ENCODE data around the gene TTLL11.
A peak's percentile ranks its signal among the peaks of the same experiment; 100 is the strongest.

TTLL11 gene

GRCh38 chr9:122128007-122128968 is 35.2 kb upstream of the TTLL11 start:
- DNase-seq (ENCODE audit: low spot score): no peak
- no peak for TF ChIP-seq CTCF (IDR thresholded peaks at IDR 0.05; ENCODE audit: extremely low read depth, missing control alignments)

GRCh38 chr9:122127396-122127798 is 34.3 kb upstream of the TTLL11 start:
- TF ChIP-seq CTCF (IDR thresholded peaks at IDR 0.05; ENCODE audit: extremely low read depth, missing control alignments): no peak
- DNase-seq (ENCODE audit: low spot score): no peak

GRCh38 chr9:122126331-122127261 is 33.5 kb upstream of the TTLL11 start:
- no peak for DNase-seq (ENCODE audit: low spot score)
- no peak for TF ChIP-seq CTCF (IDR thresholded peaks at IDR 0.05; ENCODE audit: extremely low read depth, missing control alignments)

- no peak for TF ChIP-seq CTCF (IDR thresholded peaks at IDR 0.05; ENCODE audit: extremely low read depth, missing control alignments)
- no peak for DNase-seq (ENCODE audit: low spot score)
Measured at GRCh38 chr9:122125509-122126330, 32.6 kb upstream of the TTLL11 start.

GRCh38 chr9:122125158-122125508 is 32.0 kb upstream of the TTLL11 start:
- TF ChIP-seq CTCF (IDR thresholded peaks at IDR 0.05; ENCODE audit: extremely low read depth, missing control alignments): peak; percentile 87
- peak; percentile 90 for DNase-seq (ENCODE audit: low spot score)

GRCh38 chr9:122124528-122124927 is 31.4 kb upstream of the TTLL11 start:
- TF ChIP-seq CTCF (IDR thresholded peaks at IDR 0.05; ENCODE audit: extremely low read depth, missing control alignments): no peak
- no peak for DNase-seq (ENCODE audit: low spot score)
